GM12878 (cell line): ENCODE measurements around the gene SERPINI1. TPM values are rescaled to one million over a fixed set of nuclear protein-coding genes. Genes with fewer than 3 reads are reported as not detected.

Source experiments
- ATAC-seq: fragments of 200-7000 bp; cut with Tn5 transposase; 3 replicates; pipeline ENCODE4 v1.9.1; 2020; ENCODE audit warnings: mild to moderate bottlenecking, moderate library complexity
- BruUV-seq: library from RNA; stranded (reverse); fragments of 400-500 nt; replicated peaks from 2 replicates; lab custom pipeline; 2021; lab: Mats Ljungman, UMichigan
- CTCF ChIA-PET: fragments of 300-600 bp; sonication (Branson Sonifier 250); formaldehyde crosslinking; extraction: SDS; loops from one replicate; lab custom pipeline; 2021; ENCODE audit warnings: inconsistent platforms; lab: Yijun Ruan, JAX
- POLR2A ChIA-PET: fragments of 350-600 bp; formaldehyde crosslinking; extraction: SDS; loops from one replicate; lab custom pipeline; 2021; ENCODE audit warnings: inconsistent platforms; lab: Charles Lee
- RAD21 ChIA-PET: fragments of 300-600 bp; sonication (Branson Sonifier 250); formaldehyde crosslinking; loops from one replicate; lab custom pipeline; 2023; ENCODE audit warnings: antibody characterized with exemption; ENCODE audit not compliant: unreplicated experiment; lab: Charles Lee
- SMC1A ChIA-PET: fragments of 300-600 bp; sonication (Branson Sonifier 250); formaldehyde crosslinking; loops from one replicate; lab custom pipeline; 2023; ENCODE audit not compliant: unreplicated experiment, uncharacterized antibody; lab: Charles Lee
- DNase-seq: peaks from one replicate; pipeline ENCODE4 v3.0.0-alpha.2; 2011; ENCODE audit warnings: low read depth, low spot score
- FAIRE-seq: peaks from 3 replicates; lab custom pipeline; 2011; peaks lifted over from hg19 to GRCh38; lab: Jason Lieb, UNC
- H2AFZ ChIP-seq: 2 replicates; pipeline ENCODE4 v1.6.0; 2011; ENCODE audit warnings: low read depth, low read length, control low read depth; ENCODE audit not compliant: control insufficient read depth
- H3K27ac ChIP-seq: 2 replicates; pipeline ENCODE4 v1.5.1; 2011; ENCODE audit warnings: control low read depth; ENCODE audit not compliant: control insufficient read depth, insufficient read depth
- H3K27me3 ChIP-seq, 2 experiments: replicated peaks in 1 of 2; 2 replicates each; pipeline versions ENCODE4 v1.6.0 to v1.6.1; 2011; ENCODE audit warnings: low read length in 1 of 2; ENCODE audit not compliant: control insufficient read depth in 2 of 2, insufficient read depth in 2 of 2
- H3K36me3 ChIP-seq, 2 experiments: 2 replicates each; pipeline ENCODE4 v1.5.1; 2011; ENCODE audit warnings: low read length in 1 of 2; ENCODE audit not compliant: control insufficient read depth in 2 of 2, insufficient read depth in 2 of 2
- H3K4me1 ChIP-seq: 2 replicates; pipeline ENCODE4 v1.6.1; 2011; ENCODE audit warnings: mild to moderate bottlenecking, low read length, moderate library complexity, mixed read lengths; ENCODE audit not compliant: control insufficient read depth, insufficient read depth
- H3K4me2 ChIP-seq: 2 replicates; pipeline ENCODE4 v1.6.0; 2011; ENCODE audit warnings: control low read depth; ENCODE audit not compliant: control insufficient read depth, insufficient read depth
- H3K4me3 ChIP-seq: fragments of 200-600 bp; sonication (generic); 2 replicates; pipeline ENCODE4 v1.5.1; 2016
- H3K79me2 ChIP-seq: 2 replicates; pipeline ENCODE4 v1.6.0; 2011; ENCODE audit warnings: low read length; ENCODE audit not compliant: control insufficient read depth, insufficient read depth
- H3K9ac ChIP-seq: 2 replicates; pipeline ENCODE4 v1.8.0; 2011; ENCODE audit warnings: low read length, control low read depth, mixed read lengths; ENCODE audit not compliant: control insufficient read depth, insufficient read depth
- H3K9me3 ChIP-seq: replicated peaks from 3 replicates; pipeline ENCODE4 v1.5.1; 2011; ENCODE audit warnings: mild to moderate bottlenecking, low read length; ENCODE audit not compliant: control insufficient read depth, insufficient read depth
- H4K20me1 ChIP-seq: 2 replicates; pipeline ENCODE4 v1.6.0; 2011; ENCODE audit not compliant: control insufficient read depth, insufficient read depth
- BHLHE40 ChIP-seq, 2 experiments: fragments of 450-650 bp in 1 of 2; IDR thresholded peaks; 2 replicates each; pipeline ENCODE4 v1.6.1; 2011 to 2017; ENCODE audit warnings: low read depth in 2 of 2, borderline replicate concordance in 1 of 2, improper control_type of control experiment in 1 of 2, low read length in 1 of 2, mild to moderate bottlenecking in 1 of 2
- CBX5 ChIP-seq: sonication (generic); IDR thresholded peaks from 2 replicates; pipeline ENCODE4 v1.6.1; 2016; ENCODE audit warnings: low read depth, moderate library complexity, mild to moderate bottlenecking, inconsistent platforms
- CREB1 ChIP-seq: IDR thresholded peaks from 2 replicates; pipeline ENCODE4 v1.6.1; 2012; ENCODE audit warnings: low read depth, mild to moderate bottlenecking, inconsistent platforms
- KAT2A ChIP-seq: conservative IDR thresholded peaks from 2 replicates; pipeline ENCODE4 v1.6.1; 2011; ENCODE audit warnings: low read depth, low read length; ENCODE audit not compliant: control insufficient read depth
- RBBP5 ChIP-seq: fragments of 200-600 bp; sonication (generic); conservative IDR thresholded peaks from 2 replicates; pipeline ENCODE4 v1.6.1; 2016
- SIN3A ChIP-seq: IDR thresholded peaks from 2 replicates; pipeline ENCODE4 v1.6.1; 2012; ENCODE audit warnings: low read depth, low read length, improper control_type of control experiment
- SMARCA5 ChIP-seq: fragments of 450-650 bp; IDR thresholded peaks from 2 replicates; pipeline ENCODE4 v1.6.1; 2017; ENCODE audit warnings: mild to moderate bottlenecking
- SREBF2 ChIP-seq: IDR thresholded peaks from 2 replicates; pipeline ENCODE4 v1.6.1; 2012; ENCODE audit warnings: mild to moderate bottlenecking, low read length
- TCF3 ChIP-seq: IDR thresholded peaks from 2 replicates; pipeline ENCODE4 v1.6.1; 2012; ENCODE audit warnings: low read depth, mild to moderate bottlenecking, low read length, borderline replicate concordance; ENCODE audit not compliant: insufficient read depth
- WGBS: methylation state at CpG from one replicate; pipeline ENCODE4 v1.1.6; 2016; ENCODE audit warnings: low lambda C conversion rate; ENCODE audit not compliant: insufficient replicate concordance, insufficient coverage; ENCODE audit errors: missing lambda C conversion rate; 5-methylcytosine and 5-hydroxymethylcytosine counted together
- in situ Hi-C: fragments of 300-500 bp; cut with MboI; formaldehyde crosslinking; loops from 9 replicates; pipeline ENCODE4 v1.14.3; 2018; ENCODE audit warnings: mixed read lengths
- intact Hi-C: fragments of 100-400 bp; cut with micrococcal nuclease; formaldehyde crosslinking; loops from one replicate; pipeline ENCODE4 v1.14.2; 2022; ENCODE audit not compliant: unreplicated experiment
- polyA plus RNA-seq, 11 experiments: library from polyadenylated mRNA; depleted of rRNA in 4 of 11; unstranded in 6 of 11; stranded (reverse) in 5 of 11; fragments of >200 nt; fragmentation: Nextera tagmentation in 4 of 11; fragmentation: Illumina TruSeq in 1 of 11; extraction: Ambion mirVana in 4 of 11; extraction: Trizol in 1 of 11; gene quantifications; 1 replicate in 1 of 11; 2 replicates in 10 of 11; pipeline versions ENCODE4 v1.2.1 to v1.2.3, GENCODE V29; 2011 to 2016; ENCODE audit warnings: inconsistent platforms in 2 of 11, missing spikeins in 2 of 11, low read depth in 1 of 11
- total RNA-seq, 4 experiments: library from RNA; depleted of rRNA in 3 of 4; stranded (reverse); fragments of >200 nt in 3 of 4; fragmentation: Illumina TruSeq in 1 of 4; extraction: Trizol in 1 of 4; gene quantifications; 2 replicates each; pipeline versions ENCODE4 v1.2.1 to v1.2.3, GENCODE V29; 2013 to 2021
- TF ChIP-seq, protein P1 (sequence below): fragments of 450-650 bp; IDR thresholded peaks from 2 replicates; pipeline ENCODE4 v1.6.1; 2017; ENCODE audit warnings: borderline replicate concordance
- TF ChIP-seq, protein P2 (sequence below): IDR thresholded peaks from 2 replicates; pipeline ENCODE4 v1.6.1; 2012; ENCODE audit warnings: mild to moderate bottlenecking, low read depth, low read length

SERPINI1 gene
- total and polyA plus RNA-seq, 10 of the 15 experiments (the other 5 are each of a cell fraction or from before 2014, with no cell fraction given) = 1.5 to 7.6 (median 3.6) TPM

DNA sequence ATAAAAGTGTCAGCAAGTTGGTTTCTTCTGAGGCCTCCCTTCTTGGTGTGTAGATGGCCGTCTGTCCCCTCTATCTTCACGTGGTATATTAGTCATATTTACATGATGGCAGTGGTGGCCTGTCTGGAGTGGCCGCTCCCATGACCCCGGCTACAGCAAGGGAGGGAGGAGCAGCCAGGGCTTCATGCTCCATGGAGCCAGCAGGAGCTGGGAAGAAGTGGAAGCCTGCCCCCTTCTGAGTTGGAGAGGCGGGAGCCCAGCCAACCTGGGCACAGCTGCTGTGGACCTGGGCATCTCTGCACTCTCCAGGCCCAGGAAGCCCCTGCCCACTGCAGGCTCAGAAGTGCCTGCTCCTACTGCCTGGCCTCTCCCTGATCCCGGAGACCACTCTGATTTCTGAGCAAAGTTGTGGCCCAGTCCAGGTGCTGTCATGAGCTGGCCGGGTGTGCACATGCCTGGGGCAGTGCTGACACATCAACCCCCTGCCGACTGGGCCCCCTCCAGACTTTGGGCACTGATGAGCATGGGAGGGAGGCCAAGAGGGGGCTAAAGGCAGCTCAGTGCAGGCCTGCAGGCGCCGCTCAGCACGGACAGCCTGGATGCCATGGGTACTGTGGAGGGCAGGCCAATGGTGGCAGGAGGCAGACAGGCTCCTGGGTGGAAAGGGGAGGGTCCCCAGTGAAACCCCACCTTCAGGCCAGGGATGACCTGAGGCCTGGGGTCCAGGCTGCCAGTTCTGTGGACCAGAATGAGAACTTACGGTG, 84.8 kb downstream of the SERPINI1 start (continued):
- TF ChIP-seq, protein P1, sequence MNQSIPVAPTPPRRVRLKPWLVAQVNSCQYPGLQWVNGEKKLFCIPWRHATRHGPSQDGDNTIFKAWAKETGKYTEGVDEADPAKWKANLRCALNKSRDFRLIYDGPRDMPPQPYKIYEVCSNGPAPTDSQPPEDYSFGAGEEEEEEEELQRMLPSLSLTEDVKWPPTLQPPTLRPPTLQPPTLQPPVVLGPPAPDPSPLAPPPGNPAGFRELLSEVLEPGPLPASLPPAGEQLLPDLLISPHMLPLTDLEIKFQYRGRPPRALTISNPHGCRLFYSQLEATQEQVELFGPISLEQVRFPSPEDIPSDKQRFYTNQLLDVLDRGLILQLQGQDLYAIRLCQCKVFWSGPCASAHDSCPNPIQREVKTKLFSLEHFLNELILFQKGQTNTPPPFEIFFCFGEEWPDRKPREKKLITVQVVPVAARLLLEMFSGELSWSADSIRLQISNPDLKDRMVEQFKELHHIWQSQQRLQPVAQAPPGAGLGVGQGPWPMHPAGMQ = no peak
- TF ChIP-seq BHLHE40 (IDR thresholded peaks at IDR 0.05; ENCODE audit: borderline replicate concordance in 1 of 2, low read depth in 2 of 2, low read length in 1 of 2) (no peak), RBBP5 (no peak), SIN3A (no peak), TCF3 (no peak)
- TF ChIP-seq, protein P2, sequence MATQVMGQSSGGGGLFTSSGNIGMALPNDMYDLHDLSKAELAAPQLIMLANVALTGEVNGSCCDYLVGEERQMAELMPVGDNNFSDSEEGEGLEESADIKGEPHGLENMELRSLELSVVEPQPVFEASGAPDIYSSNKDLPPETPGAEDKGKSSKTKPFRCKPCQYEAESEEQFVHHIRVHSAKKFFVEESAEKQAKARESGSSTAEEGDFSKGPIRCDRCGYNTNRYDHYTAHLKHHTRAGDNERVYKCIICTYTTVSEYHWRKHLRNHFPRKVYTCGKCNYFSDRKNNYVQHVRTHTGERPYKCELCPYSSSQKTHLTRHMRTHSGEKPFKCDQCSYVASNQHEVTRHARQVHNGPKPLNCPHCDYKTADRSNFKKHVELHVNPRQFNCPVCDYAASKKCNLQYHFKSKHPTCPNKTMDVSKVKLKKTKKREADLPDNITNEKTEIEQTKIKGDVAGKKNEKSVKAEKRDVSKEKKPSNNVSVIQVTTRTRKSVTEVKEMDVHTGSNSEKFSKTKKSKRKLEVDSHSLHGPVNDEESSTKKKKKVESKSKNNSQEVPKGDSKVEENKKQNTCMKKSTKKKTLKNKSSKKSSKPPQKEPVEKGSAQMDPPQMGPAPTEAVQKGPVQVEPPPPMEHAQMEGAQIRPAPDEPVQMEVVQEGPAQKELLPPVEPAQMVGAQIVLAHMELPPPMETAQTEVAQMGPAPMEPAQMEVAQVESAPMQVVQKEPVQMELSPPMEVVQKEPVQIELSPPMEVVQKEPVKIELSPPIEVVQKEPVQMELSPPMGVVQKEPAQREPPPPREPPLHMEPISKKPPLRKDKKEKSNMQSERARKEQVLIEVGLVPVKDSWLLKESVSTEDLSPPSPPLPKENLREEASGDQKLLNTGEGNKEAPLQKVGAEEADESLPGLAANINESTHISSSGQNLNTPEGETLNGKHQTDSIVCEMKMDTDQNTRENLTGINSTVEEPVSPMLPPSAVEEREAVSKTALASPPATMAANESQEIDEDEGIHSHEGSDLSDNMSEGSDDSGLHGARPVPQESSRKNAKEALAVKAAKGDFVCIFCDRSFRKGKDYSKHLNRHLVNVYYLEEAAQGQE = no peak
- TF ChIP-seq, all 136 proteins: peak for 0

DNA sequence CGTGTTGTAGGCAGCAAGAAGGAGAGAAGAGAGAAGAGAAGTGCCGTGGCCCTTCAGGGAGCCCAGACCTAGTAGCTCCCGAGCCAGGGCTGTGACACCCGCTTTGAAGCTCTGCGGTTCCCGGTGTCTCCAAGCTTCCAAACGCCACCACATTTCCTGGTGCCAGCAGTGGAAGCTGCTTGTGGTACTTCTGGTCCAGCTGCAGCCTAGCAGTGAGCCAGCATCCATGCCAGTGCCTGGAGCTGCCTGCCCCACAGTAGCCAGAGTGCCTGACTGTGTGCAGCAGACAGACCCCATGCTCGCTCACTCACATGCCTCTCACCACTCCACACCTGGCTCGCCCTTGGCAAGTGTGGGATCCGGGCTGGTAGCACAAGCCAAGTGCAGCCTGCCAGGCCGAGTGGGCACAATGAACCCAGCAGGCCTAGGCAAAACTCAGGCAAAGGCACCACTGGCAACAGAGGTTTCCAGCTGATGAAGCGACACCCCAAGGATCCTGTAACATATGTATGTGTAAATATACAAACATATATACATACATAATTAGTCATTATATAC, 85.8 kb downstream of the SERPINI1 start:
- ChIA-PET CTCF (no interaction called here), SMC1A (no interaction called here)
- ATAC-seq = peak; percentile 19; the same call in 1 of the 3 replicates
- TF ChIP-seq SMARCA5 = no peak
- no peak for TF ChIP-seq KAT2A
- TF ChIP-seq CBX5 = no peak
- TF ChIP-seq, protein P1 = no peak
- TF ChIP-seq SREBF2 = no peak
- no peak for TF ChIP-seq CREB1

More for the DNA sequence above, 85.8 kb downstream of the SERPINI1 start:
- DNase-seq = no peak
- FAIRE-seq = no peak
- Histone ChIP-seq H3K27me3 (no peaks in the 10 kb centered on the region), H3K9ac (no peak overlapping the region), H4K20me1 (no peaks in the 10 kb centered on the region), H3K9me3 (no peaks in the 10 kb centered on the region), H3K27ac (no peak overlapping the region), H3K4me2 (no peak overlapping the region), H3K4me3 (no peak overlapping the region), H2AFZ (no peak overlapping the region), H3K79me2 (no peaks in the 10 kb centered on the region), H3K36me3 (no peaks in the 10 kb centered on the region), H3K4me1 (no peaks in the 10 kb centered on the region)
- intact Hi-C loops (no loop called here), in situ Hi-C loops (no loop called here)
- ChIA-PET RAD21 (no interaction called here), POLR2A (no interaction called here)
- 67% methylated on average over 12 of the region's 12 CpGs for WGBS
- BruUV-seq = no TSS peak
